ENCODE data around the gene CRTAC1.
"Not testable (repeated sequence)": the region's sequence is repeated elsewhere in the genome, so short reads cannot be mapped to it uniquely, and the experiment has no call there.

CRTAC1 gene

GRCh38 chr10:97842114-97842513 lies 188.3 kb downstream of the CRTAC1 start:
- not testable (repeated sequence) for DNase-seq

GRCh38 chr10:97841166-97841565 lies 189.3 kb downstream of the CRTAC1 start:
- not testable (repeated sequence) for DNase-seq

- DNase-seq = peak in 3 of 4 experiments; percentile 40 to 57 (median 57)
These were observed 192.3 kb downstream of the CRTAC1 start for GRCh38 chr10:97838091-97838490.

- DNase-seq = peak; percentile 41 to 70 (median 65)
These were observed 194.0 kb downstream of the CRTAC1 start for GRCh38 chr10:97836446-97836845.

- DNase-seq = no peak
These were observed 199.2 kb downstream of the CRTAC1 start for GRCh38 chr10:97831259-97831658.

GRCh38 chr10:97830064-97830463 lies 200.4 kb downstream of the CRTAC1 start:
- no peak for DNase-seq

- no peak for DNase-seq
These were observed 201.7 kb downstream of the CRTAC1 start for GRCh38 chr10:97828721-97829120.

GRCh38 chr10:97827702-97828291 lies 202.6 kb downstream of the CRTAC1 start:
- DNase-seq = no peak

GRCh38 chr10:97826892-97827291 lies 203.5 kb downstream of the CRTAC1 start:
- no peak for DNase-seq

GRCh38 chr10:97825020-97825760 lies 205.2 kb downstream of the CRTAC1 start:
- DNase-seq = no peak

GRCh38 chr10:97823734-97824133 lies 206.7 kb downstream of the CRTAC1 start:
- DNase-seq = no peak

- no peak for DNase-seq
These were observed 208.1 kb downstream of the CRTAC1 start for GRCh38 chr10:97822261-97822687.

GRCh38 chr10:97821308-97822038 lies 208.9 kb downstream of the CRTAC1 start:
- DNase-seq = peak in 1 of 4 experiments; percentile 17

GRCh38 chr10:97820096-97820704 lies 210.2 kb downstream of the CRTAC1 start:
- DNase-seq = peak in 2 of 4 experiments; percentile 17 to 40

GRCh38 chr10:97818572-97818971 lies 211.8 kb downstream of the CRTAC1 start:
- no peak for DNase-seq

- no peak for DNase-seq
These were observed 213.8 kb downstream of the CRTAC1 start for GRCh38 chr10:97816609-97817008.

Measured in suppressor macrophage (primary cell).